Spinal cord (tissue), 10 donors: ENCODE data around the gene GABRB1. TPM values are rescaled to one million over a fixed set of nuclear protein-coding genes. Genes with fewer than 3 reads are reported as not detected.

ENCODE experiments used
- DNase-seq, 6 donors: peaks; one replicate each; pipeline versions ENCODE4 v3.0.0 to v3.0.0-alpha.2; 2013 to 2015; ENCODE audit warnings: low spot score in 6 of 6, low read depth in 4 of 6
- H3K27ac ChIP-seq: one replicate; pipeline ENCODE4 v1.5.1; 2013; ENCODE audit warnings: low read depth, low read length, control low read depth
- H3K27me3 ChIP-seq: one replicate; pipeline ENCODE4 v1.6.1; 2013; ENCODE audit warnings: low read length; ENCODE audit not compliant: control insufficient read depth, insufficient read depth
- H3K36me3 ChIP-seq: one replicate; pipeline ENCODE4 v1.6.1; 2013; ENCODE audit warnings: low read length; ENCODE audit not compliant: control insufficient read depth, insufficient read depth
- H3K4me1 ChIP-seq: one replicate; pipeline ENCODE4 v1.6.1; 2013; ENCODE audit warnings: low read length; ENCODE audit not compliant: control insufficient read depth, insufficient read depth
- H3K4me3 ChIP-seq: one replicate; pipeline ENCODE4 v1.5.1; 2013; ENCODE audit warnings: low read depth, low read length, control low read depth
- H3K9me3 ChIP-seq: one replicate; pipeline ENCODE4 v1.6.1; 2013; ENCODE audit warnings: low read length; ENCODE audit not compliant: control insufficient read depth, insufficient read depth
- WGBS: methylation state at CpG from one replicate; pipeline ENCODE4 v1.1.5; 2013; ENCODE audit warnings: missing lambda C conversion rate; ENCODE audit not compliant: insufficient coverage; 5-methylcytosine and 5-hydroxymethylcytosine counted together
- polyA plus RNA-seq, 2 donors: library from polyadenylated mRNA; unstranded; fragments of 120-200 nt; gene quantifications; one replicate each; pipeline ENCODE4 v1.2.1, GENCODE V29; 2013; ENCODE audit not compliant: insufficient read length in 2 of 2
- total RNA-seq, 2 donors: library from RNA; depleted of rRNA in 1 of 2; stranded (reverse); fragments of 120-200 nt in 1 of 2; fragments of >200 nt in 1 of 2; gene quantifications; one replicate each; pipeline versions ENCODE4 v1.2.3 to v1.2.4, GENCODE V29; 2013 to 2014
- donor health status: healthy.

GABRB1 gene
- total and polyA plus RNA-seq, 4 donors: 5.1 to 49.1 (median 10.3) TPM

DNA sequence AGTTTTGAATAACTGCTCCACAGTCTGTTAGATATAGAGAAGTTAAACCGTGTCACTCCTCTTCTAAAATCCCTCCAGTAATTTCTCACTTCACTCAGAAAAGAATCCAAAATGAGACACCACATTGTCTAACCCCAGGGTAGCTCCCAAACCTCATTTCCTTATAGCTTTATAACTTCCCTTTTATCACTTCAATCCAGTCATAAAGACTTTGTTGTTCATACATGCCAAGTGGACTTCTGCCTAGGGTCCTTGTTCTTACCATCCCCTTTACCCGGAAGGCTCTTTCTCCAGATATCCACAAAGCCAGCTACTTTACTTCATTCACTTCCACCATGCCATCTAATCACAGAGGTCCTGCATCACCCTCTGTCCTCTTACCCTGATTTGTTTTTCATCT, 156.2 kb downstream of the GABRB1 start:
- Histone ChIP-seq H3K9me3 (no peaks in the 10 kb centered on the region), H3K27me3 (no peaks in the 10 kb centered on the region), H3K4me3 (no peak overlapping the region), H3K4me1 (no peaks in the 10 kb centered on the region), H3K36me3 (no peaks in the 10 kb centered on the region), H3K27ac (no peak overlapping the region)
- DNase-seq: no peak
- WGBS: 58% methylated on average over 2 of the region's 2 CpGs

GRCh38 chr4:47193179-47193578, 161.8 kb downstream of the GABRB1 start:
- H3K27me3 ChIP-seq: no peaks in the 10 kb centered on the region
- H3K36me3 ChIP-seq: no peaks in the 10 kb centered on the region
- WGBS: 96% methylated on average over 3 of the region's 6 CpGs
- H3K9me3 ChIP-seq: no peaks in the 10 kb centered on the region
- no peak for DNase-seq
- no peak overlapping the region for H3K4me3 ChIP-seq
- no peaks in the 10 kb centered on the region for H3K4me1 ChIP-seq
- no peak overlapping the region for H3K27ac ChIP-seq

- H3K27me3 ChIP-seq: no peaks in the 10 kb centered on the region
- peak in 2 of 6 donors; percentile 14 to 76 for DNase-seq
- no peaks in the 10 kb centered on the region for H3K4me1 ChIP-seq
- no peak overlapping the region for H3K27ac ChIP-seq
- no peaks in the 10 kb centered on the region for H3K36me3 ChIP-seq
- no peaks in the 10 kb centered on the region for H3K9me3 ChIP-seq
- no CpG with 5 or more reads among the region's 4 CpGs for WGBS
- no peak overlapping the region for H3K4me3 ChIP-seq
Measured at GRCh38 chr4:47194036-47194737, 162.8 kb downstream of the GABRB1 start.

DNA sequence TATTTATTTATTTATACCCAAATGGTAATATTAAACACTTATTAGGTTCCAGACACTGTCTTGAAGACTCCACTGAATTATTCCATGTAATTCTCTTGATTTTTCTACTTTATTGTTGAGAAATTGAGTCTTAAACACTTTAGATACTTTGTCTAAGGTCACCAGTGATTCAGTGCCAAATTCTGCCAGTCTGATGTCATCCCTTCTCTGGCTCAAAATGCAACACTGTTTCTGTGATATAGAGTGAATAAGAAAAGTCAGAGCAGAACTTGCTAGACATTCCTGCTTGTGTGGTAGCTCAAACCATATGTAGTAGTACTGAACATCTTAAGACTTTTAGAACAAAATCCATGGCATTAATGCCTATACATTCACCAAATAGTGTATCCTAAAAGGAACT, 164.3 kb downstream of the GABRB1 start:
- H3K9me3 ChIP-seq: no peaks in the 10 kb centered on the region
- H3K27ac ChIP-seq: no peak overlapping the region
- H3K27me3 ChIP-seq: no peaks in the 10 kb centered on the region
- no peaks in the 10 kb centered on the region for H3K36me3 ChIP-seq
- DNase-seq: no peak
- H3K4me3 ChIP-seq: no peak overlapping the region
- no peaks in the 10 kb centered on the region for H3K4me1 ChIP-seq

GRCh38 chr4:47198791-47199190, 167.4 kb downstream of the GABRB1 start:
- no peaks in the 10 kb centered on the region for H3K36me3 ChIP-seq
- WGBS: 89% methylated on average over 3 of the region's 5 CpGs
- no peak overlapping the region for H3K4me3 ChIP-seq
- no peak for DNase-seq
- no peaks in the 10 kb centered on the region for H3K27me3 ChIP-seq
- no peaks in the 10 kb centered on the region for H3K9me3 ChIP-seq
- H3K4me1 ChIP-seq: no peaks in the 10 kb centered on the region
- no peak overlapping the region for H3K27ac ChIP-seq

GRCh38 chr4:47203593-47203992, 172.2 kb downstream of the GABRB1 start:
- Histone ChIP-seq H3K27me3 (no peaks in the 10 kb centered on the region), H3K4me1 (no peaks in the 10 kb centered on the region), H3K36me3 (no peaks in the 10 kb centered on the region), H3K9me3 (no peaks in the 10 kb centered on the region), H3K4me3 (no peak overlapping the region), H3K27ac (no peak overlapping the region)
- WGBS: no CpG with 5 or more reads among the region's 2 CpGs
- DNase-seq: no peak

DNA sequence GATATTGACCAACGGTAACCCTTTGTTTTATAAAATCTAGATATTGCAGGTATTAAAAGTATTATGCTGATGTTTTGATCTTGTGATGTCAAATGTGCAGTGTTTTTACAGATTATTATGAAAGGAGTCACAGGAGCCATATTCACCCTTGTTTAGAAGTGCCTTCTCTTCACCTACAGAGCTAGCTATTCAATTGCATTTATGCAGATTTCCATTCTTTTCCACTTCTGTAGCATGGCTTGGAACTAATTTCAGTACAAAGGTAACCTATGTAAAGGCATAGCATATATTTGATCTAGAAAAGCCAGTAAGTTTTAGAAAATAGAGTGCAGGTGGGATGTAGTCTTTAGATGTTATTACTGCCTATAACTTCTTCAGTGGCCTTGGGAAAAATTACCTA, 176.2 kb downstream of the GABRB1 start:
- no peaks in the 10 kb centered on the region for H3K36me3 ChIP-seq
- H3K9me3 ChIP-seq: no peaks in the 10 kb centered on the region
- no peak overlapping the region for H3K4me3 ChIP-seq
- WGBS: no CpG with 5 or more reads among the region's 1 CpG
- no peak for DNase-seq
- H3K27me3 ChIP-seq: no peaks in the 10 kb centered on the region
- no peak overlapping the region for H3K27ac ChIP-seq
- no peaks in the 10 kb centered on the region for H3K4me1 ChIP-seq

DNA sequence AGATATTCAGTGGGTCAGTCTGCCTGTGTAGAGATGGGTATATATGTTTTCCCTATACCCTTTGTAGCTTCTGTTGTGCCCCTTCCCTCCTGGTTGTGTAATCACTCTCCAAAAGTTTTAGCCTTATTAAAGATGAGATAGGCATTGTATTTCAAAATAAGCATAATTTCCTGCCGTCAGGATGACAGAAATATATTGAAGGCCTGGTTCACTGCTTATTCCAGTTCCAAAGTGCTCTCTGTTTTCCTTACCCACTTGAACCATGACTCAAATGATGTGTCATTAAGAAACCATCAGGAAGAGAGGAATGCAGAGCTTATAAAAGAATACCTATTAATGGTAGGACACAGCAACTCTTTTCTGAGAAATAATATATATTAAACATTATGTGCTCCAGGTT, 178.5 kb downstream of the GABRB1 start:
- no peak for DNase-seq
- H3K4me3 ChIP-seq: no peak overlapping the region

GRCh38 chr4:47210828-47211227, 179.5 kb downstream of the GABRB1 start:
- no peak for DNase-seq
- Histone ChIP-seq H3K4me3 (no peak overlapping the region), H3K4me1 (no peaks in the 10 kb centered on the region), H3K36me3 (no peaks in the 10 kb centered on the region), H3K27me3 (no peaks in the 10 kb centered on the region), H3K27ac (no peak overlapping the region), H3K9me3 (no peaks in the 10 kb centered on the region)
- no CpG with 5 or more reads among the region's 3 CpGs for WGBS

More for the DNA sequence above, 178.5 kb downstream of the GABRB1 start:
- H3K4me1 ChIP-seq: no peaks in the 10 kb centered on the region
- no peaks in the 10 kb centered on the region for H3K27me3 ChIP-seq
- H3K27ac ChIP-seq: no peak overlapping the region
- no peaks in the 10 kb centered on the region for H3K9me3 ChIP-seq
- no CpG with 5 or more reads among the region's 1 CpG for WGBS
- H3K36me3 ChIP-seq: no peaks in the 10 kb centered on the region

GRCh38 chr4:47213106-47213505, 181.7 kb downstream of the GABRB1 start:
- Histone ChIP-seq H3K27me3 (no peaks in the 10 kb centered on the region), H3K27ac (peak overlapping the region; percentile 63), H3K4me3 (no peak overlapping the region), H3K9me3 (no peaks in the 10 kb centered on the region), H3K4me1 (no peaks in the 10 kb centered on the region), H3K36me3 (no peaks in the 10 kb centered on the region)
- no peak for DNase-seq
- 83% methylated on average over 1 of the region's 2 CpGs for WGBS
